ENCODE measurements around the gene TM6SF1.
"Not testable (repeated sequence)": the region's sequence is repeated elsewhere in the genome, so short reads cannot be mapped to it uniquely, and the experiment has no call there.

TM6SF1 gene

DNA sequence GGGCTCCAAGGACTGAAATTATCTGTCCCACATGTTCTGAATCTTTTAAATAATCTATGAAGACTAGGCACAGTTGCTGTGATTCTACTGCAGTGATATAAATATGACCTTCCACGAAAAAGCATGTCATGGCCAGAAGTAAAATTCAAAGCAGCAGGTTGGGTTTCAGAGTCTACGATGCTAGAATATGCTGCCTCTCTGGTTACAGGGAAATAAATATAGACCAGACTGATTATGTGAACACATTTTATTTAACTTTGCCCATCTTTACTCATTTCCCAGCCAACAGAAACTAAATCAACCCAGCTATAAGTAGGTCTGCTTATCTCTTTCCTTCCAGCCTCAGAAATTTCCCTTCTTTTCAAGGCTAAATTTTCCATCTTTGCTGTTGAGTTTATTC lies 19.9 kb upstream of the TM6SF1 start:
- no peak for DNase-seq (ENCODE audit: low read depth in 1 of 2, low spot score in 1 of 2)

DNA sequence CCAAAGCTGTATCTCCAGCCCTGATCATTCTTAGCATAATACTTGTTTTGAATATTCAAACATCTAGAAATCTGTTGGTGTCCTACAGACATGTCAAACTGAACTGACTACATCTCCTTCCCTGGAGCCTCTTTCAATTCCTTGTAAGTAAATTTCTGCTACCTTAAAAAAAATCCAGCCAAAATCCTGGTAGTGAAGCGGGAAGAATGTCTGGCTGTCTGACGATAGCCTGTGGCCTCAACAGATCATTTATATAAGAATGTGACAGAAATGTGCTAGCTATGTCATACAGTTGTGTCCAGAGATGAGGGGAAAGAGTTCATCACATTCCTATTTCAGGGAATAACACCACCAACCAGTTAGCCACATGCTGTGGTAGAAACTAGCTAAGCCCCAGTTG lies 18.6 kb upstream of the TM6SF1 start:
- DNase-seq (ENCODE audit: low read depth in 1 of 2, low spot score in 1 of 2): no peak

DNA sequence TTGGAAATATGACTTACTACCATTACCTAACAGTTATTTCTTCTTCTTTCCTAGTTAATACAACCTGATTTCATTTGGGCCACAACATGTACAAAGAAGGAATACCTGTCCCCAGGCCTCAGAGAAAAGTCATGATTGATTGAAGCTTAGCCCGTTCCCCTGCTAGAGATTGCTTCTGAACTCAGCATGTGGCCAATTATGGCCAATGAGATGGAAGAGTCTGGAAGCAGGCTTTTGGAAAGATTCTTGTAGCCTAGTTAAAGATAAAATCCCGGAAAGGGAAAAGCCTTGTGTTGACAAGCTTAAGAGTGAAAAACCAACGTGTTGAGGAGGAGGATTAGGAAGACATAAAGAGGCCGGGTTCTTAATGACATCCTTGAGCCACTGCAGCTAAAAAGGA lies 17.0 kb upstream of the TM6SF1 start:
- no peak for DNase-seq (ENCODE audit: low read depth in 1 of 2, low spot score in 1 of 2)

DNA sequence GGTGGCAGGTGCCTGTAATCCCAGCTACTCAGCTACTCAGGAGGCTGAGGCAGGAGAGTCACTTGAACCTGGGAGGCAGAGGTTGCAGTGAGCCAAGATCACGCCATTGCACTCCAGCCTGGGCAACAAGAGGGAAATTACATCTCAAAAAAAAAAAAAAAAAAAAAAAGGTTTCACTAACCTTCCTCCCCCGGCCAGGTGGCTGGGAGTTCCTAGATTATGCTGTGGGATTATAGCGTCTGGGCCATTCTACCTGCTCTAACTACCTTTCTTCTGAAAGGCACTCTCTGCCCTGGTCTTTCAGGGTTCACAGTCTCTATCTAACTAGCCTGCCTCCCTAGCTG lies 15.5 kb upstream of the TM6SF1 start:
- DNase-seq (ENCODE audit: low read depth in 1 of 2, low spot score in 1 of 2): not testable (repeated sequence)

DNA sequence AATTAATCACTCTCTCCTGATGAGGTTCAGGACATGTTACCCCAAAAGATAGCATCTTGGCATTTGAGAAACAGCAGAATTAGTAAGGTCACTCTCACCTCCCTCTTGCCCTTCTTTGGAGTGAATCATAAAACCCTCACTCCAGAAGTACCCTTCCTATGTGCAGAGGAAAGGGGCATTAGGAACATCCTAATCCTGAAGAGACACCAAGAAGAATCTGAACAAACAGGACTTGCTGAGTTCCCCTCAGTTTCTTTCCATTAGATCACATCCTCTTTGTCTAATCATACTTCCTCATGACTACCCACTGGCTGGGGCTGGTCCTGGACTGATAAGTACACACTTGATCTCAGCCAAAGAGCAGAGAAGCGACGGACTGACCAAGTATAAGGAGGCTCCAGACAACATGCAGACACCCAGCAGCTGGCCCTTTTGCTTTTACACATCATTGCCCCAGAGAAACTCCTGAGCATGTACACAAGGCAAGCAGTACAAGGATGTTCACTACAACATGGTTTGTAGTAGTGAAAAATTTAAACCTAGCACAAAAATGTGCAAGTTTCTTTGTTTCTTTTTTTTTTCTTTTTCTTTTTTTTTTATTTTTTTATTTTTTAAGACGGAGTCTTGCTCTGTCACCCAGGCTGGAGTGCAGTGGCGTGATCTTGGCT lies 15.0 kb upstream of the TM6SF1 start:
- DNase-seq (ENCODE audit: low read depth in 1 of 2, low spot score in 1 of 2): no peak

DNA sequence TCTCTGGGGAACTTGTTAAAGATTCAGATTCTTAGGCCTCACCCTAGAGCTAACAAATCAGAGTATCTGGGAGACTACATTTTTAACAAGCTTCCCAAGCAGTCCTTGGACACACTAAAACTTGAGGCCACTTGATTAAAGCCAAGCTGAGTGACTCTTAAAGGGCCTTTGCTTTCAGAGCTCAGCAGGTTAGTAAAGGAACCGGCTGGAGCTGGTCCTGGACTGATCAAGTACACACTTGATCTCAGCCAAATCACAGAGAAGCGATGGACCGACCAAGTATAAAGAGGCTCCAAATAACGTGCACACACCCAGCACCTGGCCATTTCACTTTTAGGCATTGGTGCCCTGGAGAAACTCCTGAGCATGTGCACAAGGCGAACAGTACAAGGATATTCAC lies 12.9 kb upstream of the TM6SF1 start:
- DNase-seq (ENCODE audit: low read depth in 1 of 2, low spot score in 1 of 2): no peak

DNA sequence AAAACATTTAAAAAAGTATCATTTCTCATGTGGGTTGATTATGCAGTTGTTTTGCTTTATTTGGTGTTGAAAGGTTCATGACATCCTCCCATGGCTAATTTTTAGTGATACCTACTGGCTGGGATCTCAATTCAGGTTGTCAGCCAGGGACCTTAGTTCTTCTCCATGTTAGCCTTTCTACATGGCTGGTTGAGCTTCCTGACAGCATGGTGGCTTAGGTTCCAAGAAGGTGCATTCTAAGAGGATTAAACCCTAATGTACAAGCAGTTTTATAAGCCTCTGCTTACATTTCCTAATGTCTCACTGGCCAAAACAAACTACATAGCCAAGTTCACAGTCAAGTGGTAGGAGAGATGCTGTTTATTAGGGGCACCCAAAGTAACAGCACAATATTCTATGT lies 9.4 kb upstream of the TM6SF1 start:
- DNase-seq (ENCODE audit: low read depth in 1 of 2, low spot score in 1 of 2): no peak

DNA sequence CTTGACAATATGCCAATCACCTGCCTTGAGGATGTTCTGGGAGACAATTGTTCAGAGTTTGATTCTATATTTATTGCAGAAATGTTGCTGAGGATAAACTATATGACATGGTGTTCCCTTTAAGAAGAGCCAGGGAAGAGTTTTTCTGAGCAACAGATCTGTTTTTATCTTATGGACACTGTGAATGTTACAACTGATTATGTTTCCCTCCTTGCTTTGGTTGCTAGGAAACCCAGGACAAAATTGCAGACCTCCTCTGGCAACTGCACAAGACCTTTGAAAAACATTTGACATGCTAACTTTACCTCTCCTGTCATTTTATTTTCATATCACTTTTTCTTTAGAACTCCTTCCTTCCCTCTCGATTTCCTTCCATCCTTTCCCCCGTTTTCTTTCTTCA lies 8.2 kb upstream of the TM6SF1 start:
- no peak for DNase-seq (ENCODE audit: low read depth in 1 of 2, low spot score in 1 of 2)

DNA sequence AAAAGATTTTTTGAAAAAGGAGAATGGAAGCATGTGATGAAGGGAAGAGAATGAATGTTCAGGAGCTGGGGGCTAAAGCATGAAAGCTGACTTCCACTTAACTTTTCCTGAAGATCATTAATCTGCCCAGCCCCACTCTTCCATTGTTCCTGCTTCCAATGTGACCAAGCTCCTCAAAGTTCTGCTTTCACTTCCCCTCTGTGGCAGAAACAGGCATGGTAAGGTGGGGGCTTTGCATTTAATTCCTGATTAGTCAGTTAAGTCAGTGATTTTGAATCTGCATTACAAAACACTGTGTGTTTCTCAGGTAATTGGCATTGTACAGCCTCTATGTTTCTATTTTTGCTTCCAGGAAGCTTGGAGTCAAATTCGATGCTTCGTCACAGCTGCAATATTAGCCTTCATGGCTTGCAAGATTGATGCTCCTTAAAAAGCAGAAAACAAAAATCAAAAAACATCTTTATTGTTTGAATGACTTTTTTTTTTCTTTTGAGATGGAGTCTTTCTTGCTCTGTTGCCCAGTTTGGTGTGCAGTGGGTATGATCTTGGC lies 7.3 kb upstream of the TM6SF1 start:
- DNase-seq (ENCODE audit: low read depth in 1 of 2, low spot score in 1 of 2): no peak

DNA sequence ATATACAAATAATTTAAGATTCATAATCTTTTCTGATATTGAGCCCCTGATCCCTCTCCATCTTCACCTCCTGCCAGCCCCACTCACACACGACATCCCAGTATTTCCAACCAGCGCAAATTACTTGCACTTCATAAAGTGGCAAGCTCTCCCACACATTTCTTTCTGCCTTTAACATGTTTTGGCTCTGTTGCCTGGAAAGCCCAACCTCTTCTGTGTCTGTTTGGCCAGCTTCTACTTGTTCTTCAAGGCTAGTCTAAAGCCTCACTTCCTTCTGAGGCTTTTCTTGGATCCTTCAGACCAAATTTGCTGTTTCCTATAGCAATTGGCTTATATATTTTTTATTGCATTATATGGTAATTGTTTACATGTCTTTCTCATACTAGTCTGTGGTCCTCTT lies 5.1 kb upstream of the TM6SF1 start:
- DNase-seq (ENCODE audit: low read depth in 1 of 2, low spot score in 1 of 2): no peak

DNA sequence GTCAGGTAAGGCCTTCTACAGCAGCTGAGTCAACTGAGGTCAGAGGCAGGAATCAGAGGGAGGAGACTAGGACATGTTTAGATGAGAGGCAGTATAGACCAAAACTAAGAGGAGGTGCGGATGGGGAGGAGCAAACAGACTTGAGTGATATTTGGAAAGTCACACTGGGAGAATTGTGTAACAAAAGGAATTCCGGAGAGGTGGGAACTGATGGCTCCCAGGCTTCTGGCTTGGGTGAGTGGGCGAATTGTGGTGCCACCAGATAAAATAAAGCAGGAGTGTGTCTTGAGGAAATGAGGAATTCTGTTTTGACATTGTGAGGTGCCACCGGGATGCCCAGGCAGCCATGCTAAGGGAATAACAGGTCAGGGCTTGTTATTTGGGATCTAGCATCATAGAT lies 3.3 kb upstream of the TM6SF1 start:
- DNase-seq (ENCODE audit: low read depth in 1 of 2, low spot score in 1 of 2): no peak

DNA sequence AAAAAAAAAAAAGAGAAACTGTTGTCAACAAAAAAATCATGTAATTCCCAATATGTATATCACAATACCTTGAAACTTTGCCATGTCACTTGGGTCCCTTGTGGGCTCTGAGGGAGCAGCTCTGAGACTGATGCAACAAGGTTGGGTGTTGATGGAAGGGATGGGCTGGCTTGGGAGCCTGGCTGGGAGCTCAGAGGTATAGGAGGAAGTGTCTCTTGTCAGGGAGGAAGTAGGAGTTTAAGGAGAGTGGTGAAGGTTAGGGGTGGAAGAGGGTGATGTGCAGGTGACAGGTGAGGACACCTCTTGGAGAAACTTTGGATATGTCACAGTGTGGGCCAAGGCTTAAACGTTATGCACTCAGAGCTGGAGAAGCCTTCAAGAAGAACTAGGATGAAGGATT lies 2.0 kb upstream of the TM6SF1 start:
- DNase-seq (ENCODE audit: low read depth in 1 of 2, low spot score in 1 of 2): no peak

DNA sequence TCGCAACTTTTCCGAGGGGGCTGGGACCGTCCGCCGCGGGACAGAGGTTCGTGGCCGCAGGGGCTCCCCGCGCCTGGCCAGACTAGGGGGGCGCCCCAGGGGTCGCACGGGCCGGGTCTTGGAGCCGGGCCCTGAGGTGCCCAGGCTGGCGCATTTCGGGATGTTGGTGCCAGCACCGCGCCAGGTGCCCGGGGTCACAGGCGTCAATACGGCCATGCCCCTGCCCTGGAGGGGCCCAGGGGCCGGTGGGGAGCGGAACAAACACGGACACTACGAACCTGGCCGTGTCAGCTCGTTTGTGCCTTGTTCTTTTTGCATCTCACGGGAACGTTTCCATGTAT lies 366 bp downstream of the TM6SF1 start:
- DNase-seq (ENCODE audit: low read depth in 1 of 2, low spot score in 1 of 2): no peak

DNA sequence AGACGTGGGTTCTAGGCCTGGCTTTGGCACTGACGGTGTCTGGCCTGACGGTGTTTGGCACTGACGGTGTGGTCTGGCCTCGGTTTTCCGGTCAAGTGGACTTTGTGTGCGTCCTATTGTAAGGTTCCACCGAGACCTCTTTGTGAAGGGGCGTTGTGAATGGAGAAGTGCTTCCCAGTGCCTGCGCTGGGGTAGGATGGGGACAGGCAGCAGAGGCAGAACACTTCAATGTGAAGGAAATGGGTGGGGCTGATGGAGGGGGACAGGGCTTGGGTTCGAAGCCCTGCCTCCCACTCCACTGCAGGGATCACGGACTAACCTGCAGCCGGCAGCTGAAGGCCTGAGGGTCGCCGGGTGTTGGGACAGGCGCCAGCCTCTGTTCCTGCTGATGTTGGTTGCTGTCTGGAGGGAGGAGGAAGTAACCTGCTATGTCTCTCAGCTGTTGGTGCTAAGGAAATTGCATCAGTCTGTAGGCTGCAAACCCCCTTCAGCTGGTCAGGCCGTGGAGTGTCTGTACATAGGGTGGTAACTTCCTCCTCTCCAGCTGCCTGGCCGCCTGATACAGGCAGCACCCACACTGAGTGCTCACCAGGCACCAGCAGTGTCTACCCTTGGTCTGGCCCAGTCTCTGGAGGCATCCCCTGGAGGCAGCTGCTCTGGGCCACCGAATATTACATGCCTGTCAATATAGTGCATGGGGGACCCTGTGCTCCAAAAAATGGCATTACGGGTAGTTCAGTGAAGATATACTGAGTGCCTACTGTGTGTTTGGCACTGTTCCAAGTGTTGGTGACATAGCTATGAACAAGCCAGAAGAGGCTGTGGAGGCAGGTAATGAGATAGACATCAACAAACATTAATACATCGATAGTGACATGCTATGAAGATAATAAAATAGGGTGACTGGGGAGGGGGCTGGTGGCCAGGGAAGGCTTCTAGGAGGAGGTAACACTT lies 1.1 kb downstream of the TM6SF1 start:
- no peak for DNase-seq (ENCODE audit: low read depth in 1 of 2, low spot score in 1 of 2)

DNA sequence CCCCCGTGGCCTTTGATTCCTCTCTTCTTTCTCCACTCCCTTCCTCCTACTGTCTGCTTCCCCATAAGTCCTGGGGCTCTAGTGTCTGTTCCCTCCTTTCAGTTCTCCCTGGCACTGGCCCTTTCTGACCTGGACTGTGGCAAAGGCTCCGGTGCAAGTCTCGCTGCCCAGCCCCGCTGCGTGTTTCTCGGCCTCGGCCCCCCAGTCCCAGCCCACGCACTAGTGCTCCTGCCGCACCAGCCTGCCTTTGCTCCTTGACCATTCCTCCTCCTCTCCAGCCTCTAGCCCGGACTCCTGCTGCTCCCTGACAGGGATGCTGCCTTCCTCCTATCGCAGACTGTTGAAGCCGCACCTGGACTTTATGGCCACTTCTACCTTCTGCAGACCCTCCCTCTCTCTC lies 2.1 kb downstream of the TM6SF1 start:
- DNase-seq (ENCODE audit: low read depth in 1 of 2, low spot score in 1 of 2): no peak

DNA sequence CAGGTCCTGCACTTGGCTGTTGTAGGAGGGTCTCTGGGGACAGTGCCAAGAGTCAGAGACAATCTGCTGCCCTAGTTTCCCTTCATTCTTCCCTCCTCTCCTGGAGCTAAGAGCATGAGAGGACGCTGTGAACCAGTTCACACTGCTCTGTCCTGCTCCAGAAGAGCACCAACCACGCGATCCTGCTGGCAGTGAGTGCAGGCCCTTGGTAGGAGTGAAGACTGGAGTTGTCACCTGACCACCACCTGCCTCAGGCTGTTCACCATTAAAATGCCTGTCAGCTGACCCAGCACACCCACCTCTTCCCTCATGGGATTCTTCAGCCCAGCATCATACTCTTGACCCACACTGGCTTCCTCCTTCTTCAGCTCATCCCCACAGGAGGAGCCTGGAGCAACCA lies 2.9 kb downstream of the TM6SF1 start:
- DNase-seq (ENCODE audit: low read depth in 1 of 2, low spot score in 1 of 2): no peak

DNA sequence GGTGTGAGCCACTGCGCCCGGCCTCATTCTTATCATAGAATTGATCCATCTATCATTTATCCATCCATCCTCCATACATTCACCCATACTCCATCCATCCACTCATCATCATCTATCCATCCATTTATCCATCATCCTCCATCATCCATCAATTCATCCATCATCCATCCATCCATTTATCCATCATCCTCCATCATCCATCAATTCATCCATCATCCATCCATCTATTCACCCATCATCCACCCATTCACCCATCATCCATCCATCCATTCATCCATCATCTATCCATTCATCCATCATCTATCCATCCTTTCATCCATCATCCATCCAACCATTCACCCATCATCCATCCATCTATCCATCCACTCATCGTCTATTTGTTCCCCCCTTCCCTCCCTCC lies 3.7 kb downstream of the TM6SF1 start:
- no peak for DNase-seq (ENCODE audit: low read depth in 1 of 2, low spot score in 1 of 2)

DNA sequence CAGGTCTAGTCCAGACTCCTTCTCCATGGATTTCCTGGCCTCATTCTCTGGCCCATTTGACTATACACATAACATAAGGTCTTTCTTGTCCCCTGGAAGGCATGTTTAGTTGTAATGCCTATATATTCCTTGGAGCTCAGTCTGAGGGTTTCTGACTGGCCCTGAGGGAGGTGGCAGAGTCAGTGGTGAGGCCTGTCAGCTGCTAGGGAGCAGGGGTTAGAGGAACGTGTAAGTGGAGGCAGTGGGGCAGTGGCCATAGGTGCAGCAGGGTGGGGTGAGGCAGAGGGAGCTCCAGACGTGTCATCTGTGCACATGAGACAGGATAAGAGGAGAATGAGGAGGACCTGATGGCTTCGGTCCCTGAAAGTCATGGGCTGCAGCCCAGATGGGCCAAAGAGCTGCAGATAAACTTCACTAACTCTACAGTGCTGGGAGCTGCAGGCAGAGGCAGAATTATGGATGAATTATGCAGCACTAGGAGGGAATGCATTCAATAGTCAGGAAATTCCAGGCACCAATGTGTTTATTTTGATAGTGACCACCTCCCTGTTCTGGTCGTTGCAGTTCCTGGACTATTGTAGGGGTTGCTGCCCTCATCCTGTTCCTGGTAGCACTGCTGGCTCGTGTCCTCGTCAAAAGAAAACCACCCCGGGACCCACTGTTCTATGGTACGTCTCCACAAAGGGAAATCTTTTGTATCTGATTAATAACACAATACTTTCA lies 4.9 kb downstream of the TM6SF1 start:
- DNase-seq (ENCODE audit: low read depth in 1 of 2, low spot score in 1 of 2): no peak

DNA sequence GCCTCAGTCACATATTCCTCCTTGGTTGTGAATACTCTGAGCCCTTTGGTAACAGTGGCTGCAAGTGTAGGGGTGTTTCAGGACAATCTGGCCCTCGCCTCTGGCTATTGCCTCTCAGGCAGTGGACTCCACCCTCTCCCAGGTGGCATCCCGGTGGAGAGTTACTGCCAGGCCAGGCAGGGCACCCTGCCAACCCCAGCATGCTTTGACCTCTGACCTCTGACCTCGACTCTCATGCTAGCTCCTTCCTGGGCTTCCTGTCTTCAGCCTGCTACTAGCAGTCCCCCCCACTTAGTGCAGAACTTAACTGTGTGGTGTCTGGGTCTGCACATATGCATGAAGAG lies 5.5 kb downstream of the TM6SF1 start:
- DNase-seq (ENCODE audit: low read depth in 1 of 2, low spot score in 1 of 2): no peak

DNA sequence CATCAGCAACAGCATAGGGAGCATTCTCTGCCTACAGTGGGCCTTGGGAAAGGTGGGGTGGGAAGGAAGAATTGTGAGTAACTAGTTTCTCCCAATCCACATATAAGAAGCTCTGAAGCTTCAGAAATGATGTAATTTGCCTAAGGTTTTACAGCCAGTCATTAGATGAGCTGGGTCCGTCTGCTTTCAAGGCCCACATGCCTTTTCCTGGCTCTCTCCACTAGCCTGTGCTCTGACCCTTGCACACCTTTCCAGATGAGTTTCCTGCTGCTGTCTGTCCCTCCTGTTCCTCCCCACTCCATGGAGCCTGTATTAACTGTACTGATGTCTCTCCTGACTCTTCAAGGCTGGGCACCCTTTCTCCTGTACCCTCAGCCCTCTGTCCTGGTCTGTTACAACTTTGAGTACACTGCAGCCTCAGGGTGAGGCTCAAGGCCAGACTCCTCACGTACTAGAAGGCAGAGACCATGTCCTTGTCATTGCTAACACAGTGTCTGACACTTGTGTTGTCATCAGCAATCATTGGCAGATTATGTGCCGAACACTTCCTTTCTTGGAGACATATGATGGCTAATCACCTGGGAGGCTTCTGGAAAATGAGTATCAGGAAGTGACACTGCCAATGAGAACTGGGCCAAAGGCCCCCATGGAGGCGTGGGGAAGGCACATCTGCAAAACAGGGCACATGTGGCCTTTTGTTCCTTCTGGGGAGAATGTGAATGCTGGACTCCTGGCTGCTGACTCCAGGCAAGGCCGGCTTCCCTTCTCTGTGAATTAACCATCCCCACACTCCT lies 6.6 kb downstream of the TM6SF1 start:
- no peak for DNase-seq (ENCODE audit: low read depth in 1 of 2, low spot score in 1 of 2)

DNA sequence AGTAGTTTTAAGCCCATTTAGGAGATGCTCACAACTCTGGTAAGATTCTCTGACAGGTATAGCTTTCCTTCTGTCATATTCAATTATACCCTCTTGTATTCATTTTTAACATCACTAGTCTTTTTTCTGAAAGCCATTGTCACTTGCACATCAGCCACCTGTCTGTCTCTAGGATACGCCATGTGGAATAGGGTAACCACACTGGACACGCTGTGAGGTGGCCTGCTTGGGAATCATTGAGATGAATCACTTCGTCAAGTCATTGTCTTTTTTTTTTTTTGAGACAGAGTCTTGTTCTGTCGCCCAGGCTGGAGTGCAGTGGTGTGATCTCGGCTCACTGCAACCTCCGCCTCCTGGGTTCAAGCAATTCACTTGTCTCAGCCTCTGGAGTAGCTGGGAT lies 7.4 kb downstream of the TM6SF1 start:
- no peak for DNase-seq (ENCODE audit: low read depth in 1 of 2, low spot score in 1 of 2)
